Coronary artery (tissue), 2 donors: ENCODE results near the gene NEUROD2.

Experiments used
- DNase-seq: peaks from one replicate; pipeline ENCODE4 v3.0.0-alpha.2; 2017; ENCODE audit warnings: low spot score
- H3K27ac ChIP-seq, 2 donors: fragments of 200-600 bp; sonication (generic); one replicate each; pipeline ENCODE4 v1.5.1; 2016 to 2019
- H3K4me3 ChIP-seq: fragments of 200-600 bp; sonication (generic); 2 replicates; pipeline ENCODE4 v1.5.1; 2016; ENCODE audit warnings: mild to moderate bottlenecking, moderate library complexity
- TF ChIP-seq, protein P1 (sequence below): fragments of 200-600 bp; sonication (generic); IDR thresholded peaks from one replicate; pipeline ENCODE4 v1.5.1; 2019; ENCODE audit warnings: antibody characterized with exemption

The NEUROD2 gene

DNA sequence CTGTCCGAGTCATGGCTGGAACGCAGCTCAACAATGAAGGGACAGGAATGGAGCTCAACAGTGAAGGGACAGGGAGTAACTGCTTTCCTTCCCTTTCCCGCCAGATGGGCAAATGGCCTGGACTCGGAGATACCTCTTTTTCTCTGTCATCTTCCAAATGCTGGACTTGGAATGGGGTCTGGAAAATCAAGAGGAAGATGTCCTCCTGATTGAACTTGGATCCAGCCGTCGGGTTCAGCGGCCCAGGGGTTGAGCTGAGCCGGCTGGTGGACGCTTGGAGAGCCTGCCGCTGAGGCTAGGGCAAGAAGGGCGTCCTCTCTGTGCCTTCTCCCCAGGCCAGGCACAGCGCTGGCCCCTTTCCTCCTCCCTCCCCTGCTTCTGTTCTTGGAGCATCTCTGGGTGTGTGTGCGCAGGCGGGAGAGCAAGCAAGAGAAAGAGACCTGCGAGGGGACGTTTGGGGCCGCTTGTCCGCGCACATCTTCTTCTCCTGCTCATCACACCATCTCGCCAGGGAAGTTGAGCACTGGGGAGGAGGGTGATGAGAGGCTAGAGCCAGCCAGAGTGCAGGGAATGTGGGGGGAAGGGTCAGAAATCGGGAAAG, 6.6 kb downstream of the NEUROD2 start:
- Histone ChIP-seq H3K27ac (no peak overlapping the region), H3K4me3 (no peak overlapping the region)
- TF ChIP-seq, protein P1, sequence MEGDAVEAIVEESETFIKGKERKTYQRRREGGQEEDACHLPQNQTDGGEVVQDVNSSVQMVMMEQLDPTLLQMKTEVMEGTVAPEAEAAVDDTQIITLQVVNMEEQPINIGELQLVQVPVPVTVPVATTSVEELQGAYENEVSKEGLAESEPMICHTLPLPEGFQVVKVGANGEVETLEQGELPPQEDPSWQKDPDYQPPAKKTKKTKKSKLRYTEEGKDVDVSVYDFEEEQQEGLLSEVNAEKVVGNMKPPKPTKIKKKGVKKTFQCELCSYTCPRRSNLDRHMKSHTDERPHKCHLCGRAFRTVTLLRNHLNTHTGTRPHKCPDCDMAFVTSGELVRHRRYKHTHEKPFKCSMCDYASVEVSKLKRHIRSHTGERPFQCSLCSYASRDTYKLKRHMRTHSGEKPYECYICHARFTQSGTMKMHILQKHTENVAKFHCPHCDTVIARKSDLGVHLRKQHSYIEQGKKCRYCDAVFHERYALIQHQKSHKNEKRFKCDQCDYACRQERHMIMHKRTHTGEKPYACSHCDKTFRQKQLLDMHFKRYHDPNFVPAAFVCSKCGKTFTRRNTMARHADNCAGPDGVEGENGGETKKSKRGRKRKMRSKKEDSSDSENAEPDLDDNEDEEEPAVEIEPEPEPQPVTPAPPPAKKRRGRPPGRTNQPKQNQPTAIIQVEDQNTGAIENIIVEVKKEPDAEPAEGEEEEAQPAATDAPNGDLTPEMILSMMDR, result no peak
- DNase-seq, result no peak

DNA sequence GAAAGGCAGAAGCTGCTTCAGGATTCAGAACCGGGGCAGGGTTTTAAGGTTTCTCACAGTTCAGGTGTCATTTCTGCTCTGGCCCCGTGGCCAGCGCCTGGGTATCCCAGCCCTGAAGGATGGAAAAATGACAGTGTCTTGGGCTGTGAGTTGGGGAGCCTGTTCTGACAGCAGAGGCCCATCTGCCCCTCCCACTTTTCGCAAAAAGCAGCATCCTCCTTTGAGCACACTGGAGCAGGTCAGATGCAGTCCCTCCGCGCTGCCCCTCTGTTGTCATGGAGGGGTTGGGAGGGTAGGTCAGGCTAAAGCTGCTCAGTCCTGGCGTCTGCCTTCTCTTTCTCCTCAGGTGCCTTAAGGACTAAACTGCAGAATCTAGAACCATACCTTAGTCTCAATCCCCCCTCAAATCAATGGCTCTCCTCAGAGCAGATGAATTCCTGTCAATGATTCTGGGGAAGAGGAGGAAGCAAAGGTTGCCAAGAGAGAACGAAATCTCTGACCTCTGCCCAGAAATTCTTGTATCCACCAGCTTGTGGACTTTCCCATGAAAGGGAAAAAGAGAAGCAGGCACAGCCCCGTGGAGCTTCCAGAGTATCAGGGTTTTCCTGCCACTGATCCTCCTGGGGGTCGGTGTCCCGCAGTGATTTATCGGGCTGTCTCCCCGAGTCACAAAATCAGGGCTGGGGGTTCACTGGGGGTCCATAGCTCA, 7.3 kb downstream of the NEUROD2 start:
- no peak overlapping the region for H3K27ac ChIP-seq
- no peak for DNase-seq
- TF ChIP-seq, protein P1, result no peak

GRCh38 chr17:39599665-39600231, 8.0 kb downstream of the NEUROD2 start:
- Histone ChIP-seq H3K4me3 (no peak overlapping the region), H3K27ac (no peak overlapping the region)
- no peak for DNase-seq
- TF ChIP-seq, protein P1, result no peak

More for the DNA sequence above, 7.3 kb downstream of the NEUROD2 start:
- no peak overlapping the region for H3K4me3 ChIP-seq

DNA sequence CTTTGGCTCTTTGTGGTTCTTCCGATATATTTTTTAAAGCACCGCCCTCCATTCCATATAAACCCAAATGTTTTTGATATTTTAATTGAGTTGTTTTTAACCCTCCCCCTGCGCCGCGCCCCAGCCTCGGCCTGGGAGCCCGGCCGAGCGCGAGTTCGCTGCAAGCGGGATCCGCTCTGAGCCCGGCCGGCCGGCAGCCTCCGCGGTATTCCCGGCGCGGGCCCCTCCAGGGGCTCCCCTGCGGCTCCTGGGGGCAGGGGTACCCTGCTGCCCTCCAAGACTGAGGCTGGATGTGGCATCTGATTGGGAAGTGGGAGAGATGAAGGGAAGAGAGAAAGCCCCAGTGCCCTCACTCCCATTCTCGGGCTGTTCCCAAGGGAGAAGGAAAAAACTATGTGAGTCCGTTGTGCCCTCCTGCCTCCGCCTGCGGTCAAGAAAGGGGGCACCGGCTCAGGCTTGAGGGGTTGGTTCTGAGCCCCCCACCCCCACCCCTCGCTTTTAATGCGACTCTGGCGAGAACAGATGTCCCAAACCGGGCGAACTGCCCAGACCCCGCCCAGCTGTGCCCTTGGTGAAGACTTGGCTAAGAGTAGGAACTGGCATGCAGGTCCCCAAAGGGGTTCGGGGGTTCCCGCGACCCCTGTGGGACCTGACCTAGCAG, 8.6 kb downstream of the NEUROD2 start:
- TF ChIP-seq, protein P1, result no peak
- Histone ChIP-seq H3K27ac (no peak overlapping the region), H3K4me3 (peak overlapping the region; percentile 23)
- no peak for DNase-seq

GRCh38 chr17:39598630-39599003, 9.1 kb downstream of the NEUROD2 start:
- DNase-seq, result no peak
- TF ChIP-seq, protein P1, result no peak
- Histone ChIP-seq H3K4me3 (peak overlapping the region; percentile 23), H3K27ac (no peak overlapping the region)

GRCh38 chr17:39598047-39598481, 9.7 kb downstream of the NEUROD2 start:
- DNase-seq, result no peak
- Histone ChIP-seq H3K4me3 (no peak overlapping the region), H3K27ac (no peak overlapping the region)
- TF ChIP-seq, protein P1, result no peak
